NCI-H2107 treated with DMSO at 0.1 percent for 48 hours (cell line): ENCODE results near the gene ZNF277.

Experiments used
- DNase-seq: peaks from one replicate; lab custom pipeline; 2025; ENCODE audit not compliant: unreplicated experiment; lab: John Stamatoyannopoulos, UW

ZNF277 gene

GRCh38 chr7:112206238-112206990 lies at the start of gene ZNF277, which contains the start of gene DOCK4:
TSS of gene ZNF277 (plus strand) at chr7:112206695. CDS start at chr7:112206717, 22 bp downstream.
TSS of gene DOCK4 (minus strand) at chr7:112206399. CDS start at chr7:112206138, 261 bp downstream.
- peak; percentile 99 for DNase-seq

GRCh38 chr7:112157072-112157471 lies 49.4 kb upstream of the ZNF277 start:
- peak; percentile 92 for DNase-seq

- no peak for DNase-seq
Observed at GRCh38 chr7:112159351-112159750, 47.1 kb upstream of the ZNF277 start.

GRCh38 chr7:112160130-112160770 lies 46.2 kb upstream of the ZNF277 start:
- DNase-seq: peak; percentile 17

- no peak for DNase-seq
Observed at GRCh38 chr7:112160771-112161150, 45.7 kb upstream of the ZNF277 start.

GRCh38 chr7:112161253-112162141 lies 45.0 kb upstream of the ZNF277 start:
- DNase-seq: peak; percentile 67

GRCh38 chr7:112162142-112162766 lies 44.2 kb upstream of the ZNF277 start:
- peak; percentile 77 for DNase-seq

GRCh38 chr7:112162784-112163506 lies 43.5 kb upstream of the ZNF277 start:
- DNase-seq: peak; percentile 51

GRCh38 chr7:112167147-112167546 lies 39.3 kb upstream of the ZNF277 start:
- DNase-seq: no peak

- DNase-seq: no peak
Observed at GRCh38 chr7:112168915-112169314, 37.6 kb upstream of the ZNF277 start.

- no peak for DNase-seq
Observed at GRCh38 chr7:112171673-112172072, 34.8 kb upstream of the ZNF277 start.

- DNase-seq: peak; percentile 95
Observed at GRCh38 chr7:112172870-112173567, 33.5 kb upstream of the ZNF277 start.

GRCh38 chr7:112173568-112173905 lies 33.0 kb upstream of the ZNF277 start:
- peak; percentile 95 for DNase-seq

GRCh38 chr7:112174192-112174591 lies 32.3 kb upstream of the ZNF277 start:
- no peak for DNase-seq

- no peak for DNase-seq
Observed at GRCh38 chr7:112176241-112176640, 30.3 kb upstream of the ZNF277 start.

- DNase-seq: no peak
Observed at GRCh38 chr7:112176693-112177415, 29.6 kb upstream of the ZNF277 start.

GRCh38 chr7:112180223-112180622 lies 26.3 kb upstream of the ZNF277 start:
- DNase-seq: no peak

GRCh38 chr7:112182749-112183148 lies 23.7 kb upstream of the ZNF277 start:
- DNase-seq: no peak

- DNase-seq: no peak
Observed at GRCh38 chr7:112183266-112183665, 23.2 kb upstream of the ZNF277 start.
